Prostate gland (tissue), 2 donors: ENCODE data around the gene SERINC5.

ENCODE experiments used
- POLR2A ChIP-seq: fragments of 450-650 bp; IDR thresholded peaks from one replicate; pipeline ENCODE4 v1.6.1; 2016; ENCODE audit warnings: antibody characterized with exemption, mild to moderate bottlenecking
- POLR2AphosphoS5 ChIP-seq: sonication (generic); formaldehyde crosslinking; IDR thresholded peaks from one replicate; pipeline ENCODE4 v1.6.1; 2017; ENCODE audit warnings: antibody characterized with exemption
- TF ChIP-seq, protein P1 (sequence below), 4 experiments: fragments of 200-600 bp in 2 of 4; fragments of 450-650 bp in 2 of 4; sonication (generic) in 2 of 4; IDR thresholded peaks; 1 replicate in 3 of 4; 2 replicates in 1 of 4; pipeline ENCODE4 v1.5.1; 2016 to 2019; ENCODE audit warnings: antibody characterized with exemption in 4 of 4, mild to moderate bottlenecking in 2 of 4, moderate library complexity in 2 of 4

DNA sequence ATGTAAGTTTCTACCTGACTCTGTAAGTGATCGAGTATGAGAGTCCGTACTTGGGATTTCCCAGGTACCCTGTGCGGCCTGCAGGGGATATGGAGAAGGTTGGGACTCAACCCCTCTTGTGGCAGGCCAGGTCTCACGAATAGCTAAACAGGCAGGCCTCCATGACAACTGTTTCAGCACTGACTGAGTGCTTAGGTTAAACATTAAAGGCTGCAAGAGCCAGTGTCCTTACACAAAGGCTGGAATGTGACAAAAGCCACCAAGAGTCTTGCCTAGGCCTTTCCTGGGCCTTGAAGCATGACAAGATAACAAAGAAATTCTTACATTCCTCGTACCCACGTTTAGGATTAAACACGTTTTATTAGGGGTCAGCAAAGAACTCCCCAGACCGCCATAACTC is 162.1 kb downstream of the SERINC5 start:
- TF ChIP-seq, protein P1, sequence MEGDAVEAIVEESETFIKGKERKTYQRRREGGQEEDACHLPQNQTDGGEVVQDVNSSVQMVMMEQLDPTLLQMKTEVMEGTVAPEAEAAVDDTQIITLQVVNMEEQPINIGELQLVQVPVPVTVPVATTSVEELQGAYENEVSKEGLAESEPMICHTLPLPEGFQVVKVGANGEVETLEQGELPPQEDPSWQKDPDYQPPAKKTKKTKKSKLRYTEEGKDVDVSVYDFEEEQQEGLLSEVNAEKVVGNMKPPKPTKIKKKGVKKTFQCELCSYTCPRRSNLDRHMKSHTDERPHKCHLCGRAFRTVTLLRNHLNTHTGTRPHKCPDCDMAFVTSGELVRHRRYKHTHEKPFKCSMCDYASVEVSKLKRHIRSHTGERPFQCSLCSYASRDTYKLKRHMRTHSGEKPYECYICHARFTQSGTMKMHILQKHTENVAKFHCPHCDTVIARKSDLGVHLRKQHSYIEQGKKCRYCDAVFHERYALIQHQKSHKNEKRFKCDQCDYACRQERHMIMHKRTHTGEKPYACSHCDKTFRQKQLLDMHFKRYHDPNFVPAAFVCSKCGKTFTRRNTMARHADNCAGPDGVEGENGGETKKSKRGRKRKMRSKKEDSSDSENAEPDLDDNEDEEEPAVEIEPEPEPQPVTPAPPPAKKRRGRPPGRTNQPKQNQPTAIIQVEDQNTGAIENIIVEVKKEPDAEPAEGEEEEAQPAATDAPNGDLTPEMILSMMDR (IDR thresholded peaks at IDR 0.05), result no peak
- TF ChIP-seq POLR2A, result no peak
- no peak for TF ChIP-seq POLR2AphosphoS5
